Neural progenitor cell (in vitro differentiated cells): ENCODE measurements around the gene SPRR5. TPM values are rescaled to one million over a fixed set of nuclear protein-coding genes. Genes with fewer than 3 reads are reported as not detected.

Source experiments
- DNase-seq: peaks from one replicate; pipeline ENCODE4 v3.0.0-alpha.2; 2016; ENCODE audit warnings: low spot score
- H2AFZ ChIP-seq: fragments of 200-600 bp; sonication (generic); replicated peaks from 2 replicates; pipeline ENCODE4 v1.6.1; 2016; ENCODE audit warnings: antibody characterized with exemption
- H3F3A ChIP-seq: fragments of 200-600 bp; sonication (generic); 2 replicates; pipeline ENCODE4 v1.6.1; 2016; ENCODE audit warnings: antibody characterized with exemption, low read depth
- H3K27ac ChIP-seq: fragments of 200-600 bp; sonication (generic); 2 replicates; pipeline ENCODE4 v1.5.1; 2016; ENCODE audit warnings: mild to moderate bottlenecking
- H3K27me3 ChIP-seq: fragments of 200-600 bp; sonication (generic); 2 replicates; pipeline ENCODE4 v1.6.1; 2016; ENCODE audit warnings: mild to moderate bottlenecking, moderate library complexity
- H3K36me3 ChIP-seq: fragments of 200-600 bp; sonication (generic); 2 replicates; pipeline ENCODE4 v1.5.1; 2016
- H3K4me1 ChIP-seq: fragments of 200-600 bp; sonication (generic); 2 replicates; pipeline ENCODE4 v1.6.1; 2016; ENCODE audit warnings: mixed run types
- H3K4me2 ChIP-seq: fragments of 200-600 bp; sonication (generic); 2 replicates; pipeline ENCODE4 v1.6.1; 2016
- H3K4me3 ChIP-seq: fragments of 200-600 bp; sonication (generic); 2 replicates; pipeline ENCODE4 v1.5.1; 2016
- H3K79me2 ChIP-seq: fragments of 200-600 bp; sonication (generic); 2 replicates; pipeline ENCODE4 v1.6.1; 2016; ENCODE audit warnings: low read depth
- H3K9ac ChIP-seq: fragments of 200-600 bp; sonication (generic); 2 replicates; pipeline ENCODE4 v1.6.1; 2016
- H3K9me3 ChIP-seq: fragments of 200-600 bp; sonication (generic); 2 replicates; pipeline ENCODE4 v1.5.1; 2016; ENCODE audit warnings: low read depth
- H4K20me1 ChIP-seq: fragments of 200-600 bp; sonication (generic); 2 replicates; pipeline ENCODE4 v1.6.1; 2016; ENCODE audit warnings: low read depth
- H3K27ac Mint-ChIP-seq: 3 replicates; pipeline ENCODE4 v1.8.0; 2021; ENCODE audit warnings: mixed read lengths
- H3K27me3 Mint-ChIP-seq: 2 replicates; pipeline ENCODE4 v1.8.0; 2022; ENCODE audit warnings: low read depth, mild to moderate bottlenecking, inconsistent platforms, moderate library complexity, mixed read lengths; ENCODE audit not compliant: insufficient read depth
- H3K36me3 Mint-ChIP-seq: 3 replicates; pipeline ENCODE4 v1.8.0; 2021; ENCODE audit warnings: mixed read lengths
- H3K4me1 Mint-ChIP-seq: 3 replicates; pipeline ENCODE4 v1.8.0; 2021; ENCODE audit warnings: mixed read lengths
- H3K4me3 Mint-ChIP-seq: 3 replicates; pipeline ENCODE4 v1.8.0; 2021; ENCODE audit warnings: mild to moderate bottlenecking, moderate library complexity, mixed read lengths
- H3K9me3 Mint-ChIP-seq: 3 replicates; pipeline ENCODE4 v1.8.0; 2020; ENCODE audit warnings: mixed read lengths
- EZH2 ChIP-seq: fragments of 200-600 bp; sonication (generic); IDR thresholded peaks from 2 replicates; pipeline ENCODE4 v1.6.1; 2017; ENCODE audit warnings: antibody characterized with exemption, mild to moderate bottlenecking, moderate library complexity
- EZH2phosphoT487 ChIP-seq: fragments of 200-600 bp; sonication (generic); IDR thresholded peaks from 2 replicates; pipeline ENCODE4 v1.6.1; 2017; ENCODE audit warnings: antibody characterized with exemption
- total RNA-seq: library from RNA; depleted of rRNA; stranded (reverse); fragments of >200 nt; gene quantifications from 2 replicates; pipeline ENCODE4 v1.2.3, GENCODE V29; 2015; ENCODE audit warnings: low replicate concordance
- TF ChIP-seq, protein P1 (sequence below): fragments of 200-600 bp; sonication (generic); IDR thresholded peaks from 2 replicates; pipeline ENCODE4 v1.5.1; 2017; ENCODE audit warnings: antibody characterized with exemption, mild to moderate bottlenecking

The SPRR5 gene
- total RNA-seq, 1 donor from 2014 or later = not detected

GRCh38 chr1:152924191-152924590, 22.8 kb upstream of the SPRR5 start:
- H3K79me2 ChIP-seq = no peaks in the 10 kb centered on the region
- no peak overlapping the region for H3K9ac ChIP-seq
- no peak for TF ChIP-seq EZH2phosphoT487
- no peak for TF ChIP-seq EZH2
- TF ChIP-seq, protein P1, sequence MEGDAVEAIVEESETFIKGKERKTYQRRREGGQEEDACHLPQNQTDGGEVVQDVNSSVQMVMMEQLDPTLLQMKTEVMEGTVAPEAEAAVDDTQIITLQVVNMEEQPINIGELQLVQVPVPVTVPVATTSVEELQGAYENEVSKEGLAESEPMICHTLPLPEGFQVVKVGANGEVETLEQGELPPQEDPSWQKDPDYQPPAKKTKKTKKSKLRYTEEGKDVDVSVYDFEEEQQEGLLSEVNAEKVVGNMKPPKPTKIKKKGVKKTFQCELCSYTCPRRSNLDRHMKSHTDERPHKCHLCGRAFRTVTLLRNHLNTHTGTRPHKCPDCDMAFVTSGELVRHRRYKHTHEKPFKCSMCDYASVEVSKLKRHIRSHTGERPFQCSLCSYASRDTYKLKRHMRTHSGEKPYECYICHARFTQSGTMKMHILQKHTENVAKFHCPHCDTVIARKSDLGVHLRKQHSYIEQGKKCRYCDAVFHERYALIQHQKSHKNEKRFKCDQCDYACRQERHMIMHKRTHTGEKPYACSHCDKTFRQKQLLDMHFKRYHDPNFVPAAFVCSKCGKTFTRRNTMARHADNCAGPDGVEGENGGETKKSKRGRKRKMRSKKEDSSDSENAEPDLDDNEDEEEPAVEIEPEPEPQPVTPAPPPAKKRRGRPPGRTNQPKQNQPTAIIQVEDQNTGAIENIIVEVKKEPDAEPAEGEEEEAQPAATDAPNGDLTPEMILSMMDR = no peak
- no peaks in the 10 kb centered on the region for H3K4me1 ChIP-seq
- H2AFZ ChIP-seq = no peak overlapping the region
- H3K27me3 ChIP-seq = no peaks in the 10 kb centered on the region
- Mint-ChIP-seq H3K9me3 (no peaks in the 10 kb centered on the region), H3K36me3 (no peaks in the 10 kb centered on the region), H3K4me3 (no peak overlapping the region), H3K4me1 (no peaks in the 10 kb centered on the region), H3K27ac (no peak overlapping the region), H3K27me3 (peaks cover 2% of the 10 kb centered on the region)
- H3F3A ChIP-seq = no peaks in the 10 kb centered on the region
- no peak overlapping the region for H3K4me3 ChIP-seq
- no peaks in the 10 kb centered on the region for H4K20me1 ChIP-seq
- DNase-seq = no peak
- no peak overlapping the region for H3K27ac ChIP-seq
- H3K9me3 ChIP-seq = peaks cover 11% of the 10 kb centered on the region
- no peak overlapping the region for H3K4me2 ChIP-seq
- H3K36me3 ChIP-seq = no peaks in the 10 kb centered on the region

DNA sequence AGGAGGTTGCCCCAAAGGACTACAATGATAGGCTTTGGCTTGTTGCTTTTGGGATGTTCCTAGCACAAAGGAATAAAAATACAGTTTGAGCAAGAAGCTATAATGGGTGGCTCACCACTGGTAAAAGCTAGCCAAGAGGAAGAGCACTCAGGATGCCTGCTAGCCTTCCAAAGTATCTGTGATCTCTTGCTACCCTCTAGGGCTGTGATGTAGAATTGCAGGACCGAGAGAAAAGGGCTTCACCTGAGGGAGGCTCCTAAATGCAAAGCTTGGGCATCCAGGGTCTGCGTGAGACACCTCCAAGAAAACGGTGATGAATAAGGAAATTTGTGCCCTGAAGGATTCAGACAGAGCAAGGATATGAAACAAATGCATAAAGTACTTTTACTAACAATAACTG, 20.9 kb upstream of the SPRR5 start:
- no peaks in the 10 kb centered on the region for H3K79me2 ChIP-seq
- no peaks in the 10 kb centered on the region for H4K20me1 ChIP-seq
- H2AFZ ChIP-seq = no peak overlapping the region
- no peaks in the 10 kb centered on the region for H3F3A ChIP-seq
- Mint-ChIP-seq H3K4me3 (no peak overlapping the region), H3K9me3 (no peaks in the 10 kb centered on the region), H3K4me1 (no peaks in the 10 kb centered on the region), H3K27ac (no peak overlapping the region), H3K36me3 (no peaks in the 10 kb centered on the region), H3K27me3 (peaks cover 2% of the 10 kb centered on the region)
- H3K9ac ChIP-seq = no peak overlapping the region
- TF ChIP-seq EZH2 = no peak
- TF ChIP-seq, protein P1 = no peak
- TF ChIP-seq EZH2phosphoT487 = no peak
- no peak overlapping the region for H3K4me2 ChIP-seq
- H3K4me1 ChIP-seq = no peaks in the 10 kb centered on the region
- H3K4me3 ChIP-seq = no peak overlapping the region
- H3K9me3 ChIP-seq = peaks cover 17% of the 10 kb centered on the region
- H3K27ac ChIP-seq = no peak overlapping the region
- DNase-seq = no peak
- no peaks in the 10 kb centered on the region for H3K36me3 ChIP-seq
- no peaks in the 10 kb centered on the region for H3K27me3 ChIP-seq

DNA sequence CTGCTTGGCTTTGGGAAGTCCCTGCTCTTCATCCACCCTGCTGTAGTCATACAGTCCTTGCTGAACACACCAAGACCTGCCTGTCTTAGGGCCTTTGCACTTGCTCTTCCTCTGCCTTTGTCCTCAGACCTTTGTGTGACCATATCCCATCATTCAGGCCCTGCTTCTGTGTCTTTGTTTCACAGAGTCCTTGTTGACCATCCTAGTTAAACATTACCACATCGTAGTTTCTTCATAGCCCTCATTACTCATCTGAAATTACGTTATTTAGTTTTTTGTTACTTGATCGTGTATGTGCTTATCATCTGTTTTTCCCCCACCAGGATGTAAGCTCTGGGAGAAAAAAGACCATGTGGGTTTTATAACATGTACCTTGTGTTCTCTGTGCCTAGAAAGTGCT, 18.3 kb upstream of the SPRR5 start:
- H3K79me2 ChIP-seq = no peaks in the 10 kb centered on the region

More for the DNA sequence above, 18.3 kb upstream of the SPRR5 start:
- Mint-ChIP-seq H3K27ac (no peak overlapping the region), H3K36me3 (no peaks in the 10 kb centered on the region), H3K4me3 (no peak overlapping the region), H3K27me3 (peaks cover 4% of the 10 kb centered on the region), H3K9me3 (no peaks in the 10 kb centered on the region), H3K4me1 (no peaks in the 10 kb centered on the region)
- Histone ChIP-seq H3K4me1 (no peaks in the 10 kb centered on the region), H3K27me3 (no peaks in the 10 kb centered on the region), H4K20me1 (no peaks in the 10 kb centered on the region), H3K4me2 (no peak overlapping the region), H3K36me3 (no peaks in the 10 kb centered on the region), H3F3A (no peaks in the 10 kb centered on the region), H3K9me3 (peaks cover 22% of the 10 kb centered on the region), H3K27ac (no peak overlapping the region), H2AFZ (no peak overlapping the region), H3K4me3 (no peak overlapping the region), H3K9ac (no peak overlapping the region)
- no peak for DNase-seq
- TF ChIP-seq EZH2phosphoT487 (no peak), EZH2 (no peak)
- TF ChIP-seq, protein P1 = no peak
